NCI-H2081 (cell line): ENCODE results near the gene CEP290.
"Not testable (repeated sequence)": the region's sequence is repeated elsewhere in the genome, so short reads cannot be mapped to it uniquely, and the experiment has no call there.

Experiments
- DNase-seq, 2 experiments: peaks; one replicate each; lab custom pipeline; 2025; lab: John Stamatoyannopoulos, UW

The CEP290 gene

DNA sequence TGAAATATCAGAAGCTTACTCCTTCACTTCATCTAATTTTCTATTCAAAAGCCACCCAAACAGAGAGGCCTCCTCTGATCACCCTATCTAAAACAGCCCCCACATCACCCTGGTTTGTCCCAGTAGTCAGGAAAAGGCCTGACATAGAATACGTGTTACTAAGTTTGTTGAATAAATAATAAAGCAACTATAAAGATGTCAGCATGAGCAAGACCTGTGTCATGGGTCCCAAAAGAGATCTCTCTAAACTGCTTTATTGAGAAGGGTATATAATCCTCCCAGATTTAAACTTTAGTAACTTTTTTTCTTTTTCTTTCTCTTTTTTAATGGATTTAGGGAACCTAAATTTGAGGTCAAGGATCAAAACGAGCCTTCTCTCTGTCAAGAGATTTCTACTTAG, 85.3 kb downstream of the CEP290 start:
- DNase-seq, result no peak

GRCh38 chr12:88052686-88053085, 89.2 kb downstream of the CEP290 start:
- DNase-seq, result peak; percentile 31 to 41

GRCh38 chr12:88044035-88044434, 97.9 kb downstream of the CEP290 start:
- no peak for DNase-seq

DNA sequence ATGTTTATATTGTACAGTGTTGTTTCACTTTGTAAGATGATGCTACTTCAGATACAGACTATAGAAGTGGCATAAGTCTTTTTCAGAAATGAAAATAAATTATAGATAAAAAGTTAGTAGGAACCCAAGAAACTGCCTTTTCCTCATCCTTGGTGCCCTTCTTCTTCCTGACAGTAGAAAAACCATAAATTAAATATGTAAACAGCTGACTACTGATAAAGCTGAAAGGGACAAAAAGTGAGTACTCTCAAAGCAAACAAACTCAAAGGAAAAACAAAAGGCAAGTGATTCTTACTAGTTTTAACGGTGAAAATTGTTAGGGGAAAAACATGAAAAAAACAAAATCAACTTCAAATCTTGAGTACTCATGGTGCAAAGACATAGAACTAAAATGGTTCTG, 104.1 kb downstream of the CEP290 start:
- DNase-seq, result no peak

- no peak for DNase-seq
Measured at GRCh38 chr12:88036353-88036965, 105.4 kb downstream of the CEP290 start.

DNA sequence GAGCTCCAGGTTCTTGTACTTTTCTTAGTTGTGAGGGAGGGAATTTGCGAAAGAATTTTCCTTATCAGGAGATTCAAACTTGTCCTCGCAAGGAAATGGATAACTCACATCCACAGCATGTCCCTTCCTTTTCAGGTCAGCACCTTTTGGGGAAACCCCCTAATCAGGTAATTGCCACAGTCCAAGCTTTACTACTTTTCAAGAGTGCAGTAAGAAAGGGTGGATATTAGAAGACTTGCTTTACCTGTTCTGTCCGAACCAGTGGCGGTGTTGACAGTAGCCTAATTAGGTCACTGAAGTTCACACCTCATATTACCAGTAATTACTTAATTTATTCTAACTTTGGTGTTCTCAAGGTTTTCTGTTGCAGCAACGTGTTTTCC, 106.0 kb downstream of the CEP290 start:
- no peak for DNase-seq

DNA sequence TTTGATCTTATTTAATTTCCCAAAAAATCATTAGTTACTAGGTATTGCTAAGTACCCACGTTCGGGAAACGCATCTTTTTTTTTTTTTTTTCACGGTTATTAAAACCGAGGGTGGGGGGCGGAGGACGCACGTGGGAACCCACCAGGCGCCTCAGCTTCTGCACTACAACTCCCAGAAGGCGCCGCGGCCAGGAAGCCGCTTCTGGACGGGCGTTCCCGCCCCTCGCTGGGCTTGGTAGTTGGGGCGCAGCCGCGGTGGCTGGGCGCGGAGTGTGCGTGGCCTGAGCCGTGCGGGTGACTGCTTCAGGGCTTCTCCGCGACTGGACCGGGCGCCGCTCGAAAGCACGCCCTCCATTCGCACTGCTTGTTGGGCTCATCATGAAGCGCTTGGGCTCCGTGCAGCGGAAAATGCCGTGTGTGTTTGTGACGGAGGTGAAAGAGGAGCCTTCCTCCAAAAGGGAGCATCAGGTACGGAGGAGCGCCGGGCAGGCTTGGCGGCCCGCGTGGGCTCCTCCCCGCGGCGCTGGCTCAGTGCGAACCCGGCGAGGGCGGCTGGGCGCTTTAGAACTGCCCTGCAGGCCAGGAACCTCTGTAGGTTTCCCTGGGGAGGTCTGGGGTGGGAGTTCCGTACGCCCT, 106.5 kb downstream of the CEP290 start:
- peak; percentile 92 to 93 for DNase-seq

GRCh38 chr12:88031161-88031560, 110.7 kb downstream of the CEP290 start:
- DNase-seq, result not testable (repeated sequence)

- no peak for DNase-seq
Measured at GRCh38 chr12:88029093-88029665, 112.7 kb downstream of the CEP290 start, which contains the start of gene C12orf50. Gene C12orf50, minus strand, starts transcription at chr12:88029401. Its CDS starts 2,439 bp downstream, at chr12:88026962.

DNA sequence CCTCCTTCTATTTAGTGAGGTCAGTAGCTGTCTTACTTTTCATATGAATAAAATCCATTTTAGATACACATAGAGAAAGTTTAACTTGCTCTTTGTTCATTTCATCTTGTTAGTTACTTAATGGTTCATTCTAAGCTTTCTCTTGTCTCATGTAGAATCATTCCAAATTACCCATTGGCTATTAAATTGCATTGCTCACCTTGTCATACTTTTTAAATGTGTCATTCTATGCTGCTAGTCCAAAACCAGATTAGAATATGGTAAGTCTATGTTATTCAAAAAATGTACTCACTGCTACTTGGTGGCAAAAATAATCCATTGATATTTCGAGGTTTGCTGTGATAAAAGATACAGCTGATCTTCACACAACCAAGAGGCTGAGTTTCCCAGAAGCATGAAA, 115.7 kb downstream of the CEP290 start:
- no peak for DNase-seq

DNA sequence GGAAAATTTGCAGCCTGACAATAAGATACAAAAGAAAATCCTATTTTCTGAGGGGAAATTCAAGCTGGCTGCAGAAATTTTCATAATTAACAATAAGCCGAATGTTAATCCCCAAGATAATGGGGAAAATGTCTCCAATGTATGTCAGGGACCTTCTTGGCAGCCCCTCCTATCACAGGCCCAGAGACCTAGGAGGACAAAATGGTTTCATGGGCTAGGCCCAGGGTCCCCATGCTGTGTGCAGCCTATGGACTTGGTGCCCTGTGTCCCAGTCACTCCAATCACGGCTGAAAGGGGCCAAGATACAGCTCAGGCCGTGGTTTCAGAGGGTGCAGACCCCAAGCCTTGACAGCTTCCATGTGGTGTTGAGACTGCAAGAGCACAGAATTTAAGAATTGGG, 123.9 kb downstream of the CEP290 start:
- no peak for DNase-seq

DNA sequence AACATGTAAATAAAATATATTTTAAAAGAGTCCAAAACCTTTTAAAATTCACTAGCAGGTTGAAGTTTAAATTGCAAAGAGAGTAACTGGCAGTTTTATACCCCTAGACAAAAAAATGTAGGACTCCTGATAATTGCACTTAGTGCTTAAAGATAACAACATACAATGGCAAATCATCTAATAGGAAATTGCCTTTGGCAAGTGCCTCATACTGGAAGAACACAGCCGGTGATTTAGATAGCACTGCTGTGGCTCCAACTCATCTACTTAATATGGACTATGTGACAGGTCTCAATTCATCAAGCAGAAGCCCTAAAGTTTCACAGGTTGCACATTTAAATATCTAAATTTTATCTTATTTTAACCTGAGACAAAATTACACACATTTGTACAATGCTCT, 126.1 kb downstream of the CEP290 start:
- no peak for DNase-seq

DNA sequence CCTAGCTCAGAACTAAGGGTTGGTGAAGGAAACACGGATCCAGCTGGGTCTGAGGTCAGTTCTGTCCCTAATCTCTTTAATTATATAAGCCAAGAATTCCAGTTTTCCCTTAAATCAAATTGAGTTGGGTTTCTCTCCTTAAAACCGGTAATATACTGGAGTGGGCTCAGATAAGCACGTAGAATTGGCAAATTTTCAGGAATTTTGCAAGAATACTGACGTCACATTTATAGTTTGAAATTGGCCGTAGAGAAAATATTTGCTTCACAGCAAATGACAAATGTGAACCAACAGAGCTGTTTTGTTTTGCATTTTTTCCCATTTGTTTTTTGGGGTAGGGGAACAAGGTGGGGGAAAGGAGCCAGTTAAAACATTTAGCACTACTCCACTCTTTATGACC, 130.1 kb downstream of the CEP290 start:
- DNase-seq, result no peak

DNA sequence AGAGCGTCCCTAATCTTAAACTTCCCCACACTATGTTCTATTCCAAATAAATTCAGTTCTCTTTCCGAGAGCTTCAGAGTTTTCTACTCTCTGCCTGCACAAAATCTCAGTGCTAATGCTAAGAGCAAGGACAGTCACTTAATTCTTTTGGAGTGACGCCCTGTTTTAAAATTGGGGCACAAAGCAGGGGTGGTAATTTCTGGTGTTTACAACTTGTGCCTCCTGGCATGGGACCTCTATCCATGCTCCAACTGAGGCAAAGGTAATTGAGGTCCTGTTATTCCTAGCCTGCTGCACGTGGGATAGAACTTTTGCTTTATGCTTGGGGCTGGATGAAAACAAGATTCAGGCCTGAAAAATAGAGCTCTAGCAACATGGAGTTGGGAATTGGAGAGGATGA, 135.5 kb downstream of the CEP290 start:
- DNase-seq, result no peak

DNA sequence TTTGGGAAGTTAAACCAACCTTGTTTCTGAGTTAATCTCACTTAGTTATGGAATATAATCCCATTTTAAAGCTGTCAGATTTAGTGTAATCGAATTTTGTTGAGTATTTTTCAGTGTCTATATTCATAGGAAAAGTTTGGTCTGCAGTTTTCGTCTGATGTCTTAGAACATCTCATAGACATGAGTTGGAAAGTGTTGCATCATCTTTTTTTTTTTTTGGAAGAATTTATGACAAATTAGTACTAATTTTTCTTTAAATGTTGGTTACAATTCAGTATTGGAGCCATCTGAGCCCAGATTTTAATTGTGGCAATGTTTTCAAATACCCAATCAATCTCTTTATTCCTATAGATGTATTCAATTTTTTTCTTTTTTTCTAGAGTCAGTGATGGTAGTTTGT, 140.6 kb downstream of the CEP290 start:
- no peak for DNase-seq
